GM12874 (cell line): ENCODE results near the gene TMEM95.

ENCODE experiments used
- TF ChIP-seq, protein P1 (sequence below): IDR thresholded peaks from 2 replicates; pipeline ENCODE4 v1.5.1; 2011; ENCODE audit warnings: low read depth, mild to moderate bottlenecking, control low read depth, low read length, moderate library complexity; ENCODE audit not compliant: insufficient read depth

The TMEM95 gene

DNA sequence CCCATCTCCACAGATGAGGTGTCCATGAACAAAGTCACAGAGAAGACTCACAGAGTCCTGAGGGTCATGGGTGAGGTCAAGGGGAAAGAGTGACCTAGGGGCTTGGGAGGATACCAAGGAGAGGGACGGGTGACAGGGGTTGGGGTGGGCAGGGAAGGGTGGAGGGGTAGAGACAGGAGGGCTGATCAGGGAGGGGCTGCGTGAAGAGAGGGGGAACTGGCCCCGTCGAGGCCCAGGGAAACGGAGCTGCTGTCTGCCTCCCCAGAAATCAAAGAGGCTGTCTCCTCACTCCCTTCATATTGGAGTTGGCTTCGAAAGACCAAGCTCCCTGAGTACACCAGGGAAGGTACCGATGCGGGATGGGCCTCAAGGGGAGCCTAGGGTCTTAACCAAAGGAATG, 617 bp downstream of the TMEM95 start:
- TF ChIP-seq, protein P1, sequence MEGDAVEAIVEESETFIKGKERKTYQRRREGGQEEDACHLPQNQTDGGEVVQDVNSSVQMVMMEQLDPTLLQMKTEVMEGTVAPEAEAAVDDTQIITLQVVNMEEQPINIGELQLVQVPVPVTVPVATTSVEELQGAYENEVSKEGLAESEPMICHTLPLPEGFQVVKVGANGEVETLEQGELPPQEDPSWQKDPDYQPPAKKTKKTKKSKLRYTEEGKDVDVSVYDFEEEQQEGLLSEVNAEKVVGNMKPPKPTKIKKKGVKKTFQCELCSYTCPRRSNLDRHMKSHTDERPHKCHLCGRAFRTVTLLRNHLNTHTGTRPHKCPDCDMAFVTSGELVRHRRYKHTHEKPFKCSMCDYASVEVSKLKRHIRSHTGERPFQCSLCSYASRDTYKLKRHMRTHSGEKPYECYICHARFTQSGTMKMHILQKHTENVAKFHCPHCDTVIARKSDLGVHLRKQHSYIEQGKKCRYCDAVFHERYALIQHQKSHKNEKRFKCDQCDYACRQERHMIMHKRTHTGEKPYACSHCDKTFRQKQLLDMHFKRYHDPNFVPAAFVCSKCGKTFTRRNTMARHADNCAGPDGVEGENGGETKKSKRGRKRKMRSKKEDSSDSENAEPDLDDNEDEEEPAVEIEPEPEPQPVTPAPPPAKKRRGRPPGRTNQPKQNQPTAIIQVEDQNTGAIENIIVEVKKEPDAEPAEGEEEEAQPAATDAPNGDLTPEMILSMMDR = no peak

DNA sequence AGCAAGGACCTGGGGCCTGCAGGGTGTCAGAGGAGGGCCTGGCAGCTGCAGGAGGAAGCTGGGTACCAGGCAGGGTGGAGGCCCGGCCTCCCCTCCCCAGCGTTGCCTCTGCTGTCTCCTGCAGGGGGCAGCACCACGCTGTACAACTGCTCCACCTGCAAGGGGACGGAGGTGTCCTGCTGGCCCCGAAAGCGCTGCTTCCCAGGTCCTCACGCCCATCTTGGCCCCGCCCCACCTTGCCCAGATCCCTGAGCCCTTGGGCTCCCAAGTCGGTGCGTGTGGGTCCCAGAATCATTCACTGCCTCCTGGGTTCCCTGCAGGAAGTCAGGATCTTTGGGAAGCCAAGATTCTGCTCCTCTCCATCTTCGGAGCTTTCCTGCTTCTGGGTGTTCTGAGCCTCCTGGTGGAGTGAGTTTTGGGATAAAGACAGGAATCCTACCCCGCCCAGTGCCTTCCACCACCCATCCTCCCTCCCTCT, 1.2 kb downstream of the TMEM95 start:
- TF ChIP-seq, protein P1 = peak; percentile 97

DNA sequence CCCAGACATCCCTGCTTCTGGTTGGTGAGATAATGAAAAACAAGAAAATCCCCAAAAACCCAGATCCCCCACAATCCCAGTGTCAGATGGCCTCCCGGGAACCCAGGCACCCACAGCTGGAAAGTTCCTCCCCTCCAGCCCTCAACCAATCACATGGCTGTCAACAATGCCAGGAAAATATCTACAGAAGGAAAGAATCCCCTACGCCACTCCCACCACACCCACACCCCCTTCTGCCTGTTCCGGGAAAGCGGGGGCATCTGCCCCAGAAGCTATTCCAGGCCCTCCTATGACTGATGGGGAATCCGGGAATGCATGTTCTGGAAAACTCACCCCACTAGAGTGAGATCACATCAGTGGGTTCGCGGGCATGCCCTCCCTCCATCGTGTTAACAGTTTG, 1.8 kb downstream of the TMEM95 start:
- TF ChIP-seq, protein P1 = no peak

DNA sequence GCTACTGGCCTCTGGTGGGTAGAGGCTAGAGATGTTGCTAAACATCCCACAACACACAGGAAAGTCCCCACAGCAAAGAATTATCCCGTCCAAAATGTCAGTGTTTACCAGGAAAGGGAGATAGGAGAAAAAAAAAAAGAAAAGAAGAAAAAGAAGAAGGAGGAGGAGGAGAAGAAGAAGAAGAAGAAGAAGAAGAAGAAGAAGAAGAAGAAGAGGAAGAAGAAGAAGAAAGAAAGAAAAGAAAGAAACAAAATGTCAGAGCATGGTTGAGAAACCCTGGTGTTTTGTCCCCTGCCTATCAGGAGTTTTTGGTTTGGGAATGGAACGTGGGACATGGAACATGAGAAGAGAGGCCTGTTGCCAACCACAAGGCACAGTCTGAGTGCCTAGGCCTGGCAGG, 2.4 kb downstream of the TMEM95 start:
- TF ChIP-seq, protein P1 = no peak

DNA sequence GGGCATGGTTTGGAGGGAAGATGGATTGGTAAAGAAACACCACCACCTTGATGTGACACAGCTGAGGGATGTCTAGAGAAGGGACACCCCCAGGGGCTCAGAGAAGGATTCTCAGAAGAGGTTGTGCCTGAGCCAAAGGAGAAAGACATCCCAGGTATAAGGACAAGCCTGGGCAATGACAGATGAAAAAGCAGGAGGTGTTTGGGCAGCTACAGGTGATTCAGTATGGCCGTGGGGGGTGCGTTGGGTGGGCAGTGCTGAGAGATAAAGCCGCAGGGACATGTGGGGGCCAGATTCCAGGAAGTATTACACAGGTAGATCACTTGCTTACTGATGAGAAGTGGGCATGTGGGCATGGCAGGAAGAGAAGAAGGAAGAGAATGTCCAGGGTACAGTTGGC, 7.0 kb downstream of the TMEM95 start:
- TF ChIP-seq, protein P1 = no peak

DNA sequence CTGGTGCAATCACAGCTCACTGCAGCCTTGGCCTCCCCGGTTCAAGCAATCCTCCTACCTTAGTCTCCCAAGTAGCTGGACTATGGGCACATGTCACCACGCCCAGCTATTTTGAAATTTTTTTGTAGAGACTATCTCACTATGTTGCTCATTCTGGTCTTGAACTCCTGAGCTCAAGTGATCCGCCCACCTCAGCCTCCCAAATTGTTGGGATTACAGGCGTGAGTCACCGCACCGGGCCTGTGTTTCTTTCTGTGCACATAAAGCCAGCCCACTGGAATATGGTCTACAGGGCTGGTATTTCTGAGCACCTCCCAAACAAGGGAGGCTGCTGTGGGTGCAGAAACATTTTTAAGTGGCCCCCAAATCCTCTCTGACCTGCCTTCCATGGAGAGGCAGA, 8.4 kb downstream of the TMEM95 start:
- TF ChIP-seq, protein P1 = no peak

DNA sequence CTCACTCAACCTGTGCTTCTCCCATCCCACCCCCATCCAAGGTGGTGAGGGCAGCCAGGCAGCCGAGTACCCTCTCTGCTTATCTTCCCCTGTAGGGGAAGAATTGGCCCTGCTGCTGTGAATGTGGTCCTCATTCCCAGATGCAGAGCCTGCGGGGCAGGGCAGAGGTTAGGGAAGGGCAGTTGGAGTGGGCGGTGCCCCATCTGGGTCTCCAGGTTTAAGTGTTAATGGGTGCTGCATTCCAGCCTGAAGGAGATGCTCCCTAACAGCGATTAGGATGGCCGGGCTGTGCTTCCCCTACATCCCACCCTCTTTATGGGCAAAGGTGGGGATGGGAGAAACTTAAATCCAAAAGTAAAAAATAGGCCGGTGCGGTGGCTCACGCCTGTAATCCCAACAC, 12.1 kb downstream of the TMEM95 start:
- TF ChIP-seq, protein P1 = no peak
